Activated CD4-positive, alpha-beta T cell treated with anti-CD3 and anti-CD28 coated beads, Interleukin-2, Interleukin-4, amounts not matched to agents 100 ng/mL and 50 ng/mL, durations not matched to agents 16 hours and 8 hours (primary cell): ENCODE measurements around the gene IDH3A.
"Not testable (repeated sequence)": the region's sequence is repeated elsewhere in the genome, so short reads cannot be mapped to it uniquely, and the experiment has no call there.

Experiments used
- DNase-seq: peaks from one replicate; pipeline ENCODE4 v3.0.0-alpha.2; 2020; ENCODE audit warnings: low spot score

The IDH3A gene

DNA sequence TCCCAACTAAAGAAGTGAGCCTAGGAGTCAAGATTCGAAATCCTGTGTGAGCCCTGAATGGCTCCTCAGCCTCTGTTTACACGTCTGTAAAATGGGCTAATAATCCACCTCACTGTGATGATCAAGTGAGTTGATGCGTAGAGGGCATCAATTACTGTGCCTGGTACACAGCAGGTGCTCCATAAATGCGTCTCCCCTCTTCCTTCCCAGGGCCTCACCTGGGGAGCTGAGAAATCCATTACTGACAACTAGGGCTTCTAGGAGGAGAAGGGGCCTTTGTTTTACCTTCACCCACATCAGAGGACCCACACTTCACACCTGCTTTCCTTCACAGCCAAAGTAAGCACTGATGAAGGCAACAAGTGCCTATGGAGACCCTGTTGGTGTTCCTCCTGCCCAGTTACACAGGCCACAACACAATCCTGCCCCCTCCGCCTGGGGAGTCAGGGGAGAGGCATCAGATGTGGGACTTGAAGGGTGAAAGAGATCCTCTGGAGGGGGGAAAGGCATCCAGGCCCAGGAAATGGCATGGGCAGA lies 19.3 kb upstream of the IDH3A start:
- no peak for DNase-seq

GRCh38 chr15:78130466-78131294 lies 18.5 kb upstream of the IDH3A start:
- DNase-seq, result no peak

DNA sequence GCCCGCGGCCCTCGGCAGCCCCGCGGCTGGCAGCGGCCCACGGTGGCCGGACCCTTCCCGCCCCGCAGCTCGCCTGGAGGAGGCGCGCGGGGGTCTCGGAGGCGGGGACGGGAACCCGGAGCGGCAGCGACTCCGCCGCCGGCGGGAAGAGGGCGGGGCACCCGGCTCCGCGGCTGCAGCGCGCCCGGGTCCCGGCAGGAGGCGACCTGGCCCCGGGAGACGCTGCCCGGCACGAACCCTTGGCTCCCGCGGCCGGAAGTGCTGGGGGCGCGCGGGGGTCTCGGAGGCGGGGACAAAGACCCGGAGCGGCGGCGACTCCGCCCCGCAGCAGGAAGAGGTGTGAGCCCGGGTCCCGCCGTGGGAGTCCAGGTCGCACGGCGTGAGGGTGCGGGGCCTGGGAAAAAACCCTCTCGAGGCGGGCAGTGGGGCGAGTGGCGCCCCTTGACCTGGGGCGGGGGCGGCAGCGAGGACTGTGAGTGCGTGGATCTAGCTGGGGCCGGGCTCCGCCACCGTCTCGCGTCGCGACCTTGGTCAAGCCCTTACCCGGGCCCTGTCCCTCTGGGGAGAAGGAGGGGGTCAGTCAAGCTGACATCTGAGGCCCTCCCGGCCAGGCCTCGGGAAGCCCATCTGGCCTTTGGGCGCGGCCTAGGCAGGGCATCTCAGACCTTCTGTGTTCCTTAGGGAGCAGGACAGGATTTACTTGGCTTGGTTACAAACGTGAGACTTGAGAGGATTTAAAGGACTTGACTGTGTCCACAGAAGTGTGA lies 17.7 kb upstream of the IDH3A start, which contains the start of gene CIB2:
CIB2 (minus strand) TSS at position 151 of the 767 bp plus-strand sequence. CDS start 230 bp downstream, outside the sequence.
- DNase-seq, result peak; percentile 71

DNA sequence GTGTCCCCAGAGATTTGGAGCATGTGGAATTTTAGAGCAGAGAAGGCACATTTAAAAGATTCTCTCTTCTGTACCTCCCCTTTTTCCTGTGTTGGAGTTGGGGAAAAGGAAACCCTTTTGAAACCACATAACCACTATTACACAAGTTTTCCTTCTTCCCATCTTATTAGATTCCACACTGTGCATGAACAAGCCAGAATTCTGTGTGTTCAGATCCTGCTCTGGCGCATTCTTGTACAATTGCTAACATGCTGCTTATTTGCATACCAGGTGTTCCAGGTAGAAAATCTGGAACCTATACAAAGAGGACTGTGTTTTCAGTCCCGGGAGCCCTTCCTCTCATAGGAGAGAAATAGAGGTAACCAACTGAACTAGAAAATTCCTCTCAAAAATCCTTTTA lies 15.4 kb upstream of the IDH3A start:
- no peak for DNase-seq

GRCh38 chr15:78139578-78139977 lies 9.6 kb upstream of the IDH3A start:
- DNase-seq, result no peak

- DNase-seq, result no peak
Observed at GRCh38 chr15:78140292-78140691, 8.9 kb upstream of the IDH3A start.

DNA sequence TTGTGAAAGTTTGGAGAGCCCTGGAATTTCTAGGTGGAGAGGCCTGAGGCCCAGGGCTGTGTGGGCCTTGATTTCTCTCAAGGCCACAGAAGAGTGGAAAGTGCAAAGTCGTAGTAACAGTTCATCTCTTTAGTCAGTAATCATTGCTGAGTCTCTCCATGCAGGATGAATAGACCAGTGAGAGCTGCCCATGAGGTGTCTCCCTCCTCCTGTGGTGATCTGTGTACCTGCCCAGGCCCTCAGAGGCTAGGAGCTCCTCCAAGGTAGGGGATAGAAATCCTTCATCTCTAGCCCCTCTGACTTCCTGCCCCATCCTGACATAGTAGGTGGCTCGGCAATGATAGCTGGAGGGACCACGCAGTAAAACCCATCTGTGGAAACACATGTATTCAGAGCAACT lies 6.8 kb upstream of the IDH3A start:
- DNase-seq, result no peak

DNA sequence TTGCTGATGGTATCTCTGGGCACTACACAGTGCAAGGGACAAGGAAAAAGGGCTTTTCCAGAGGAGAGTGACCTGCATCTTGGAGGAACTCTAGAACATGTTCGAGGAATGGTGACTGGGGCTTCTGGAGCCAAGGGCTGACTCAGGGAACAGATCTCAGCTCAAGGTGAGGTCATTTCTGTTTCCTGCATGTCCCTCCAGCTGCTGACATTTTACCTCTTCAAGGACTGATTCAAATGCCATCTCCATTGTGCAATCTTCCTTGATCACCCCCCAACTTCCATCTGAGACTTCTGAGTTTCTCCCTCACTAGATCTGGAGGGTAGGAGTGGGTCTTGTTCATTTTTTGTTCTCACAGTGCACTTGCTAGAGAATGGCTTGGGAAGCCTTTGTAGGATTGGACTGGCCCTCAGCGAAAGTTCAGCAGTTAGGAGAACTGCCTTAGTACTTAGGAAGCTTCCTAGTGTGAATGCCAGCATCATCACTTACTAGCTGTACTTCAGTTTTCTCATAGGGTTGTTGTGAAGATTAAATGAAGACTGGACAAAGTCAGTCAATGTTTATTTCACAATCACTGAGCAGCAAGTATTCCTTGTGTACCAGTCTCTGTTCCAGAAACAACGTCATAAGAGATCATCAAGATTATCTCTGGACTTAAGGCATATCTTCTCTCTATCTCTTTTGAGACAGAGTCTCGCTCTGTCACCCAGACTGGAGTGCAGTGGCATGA lies 2.6 kb upstream of the IDH3A start:
- DNase-seq, result no peak

- DNase-seq, result no peak
Observed at GRCh38 chr15:78147566-78147965, 1.6 kb upstream of the IDH3A start.

- DNase-seq, result no peak
Observed at GRCh38 chr15:78148392-78149067, 632 bp upstream of the IDH3A start.

GRCh38 chr15:78149805-78150751 lies 916 bp downstream of the IDH3A start:
- DNase-seq, result no peak

- not testable (repeated sequence) for DNase-seq
Observed at GRCh38 chr15:78151075-78151474, 1.9 kb downstream of the IDH3A start.

- no peak for DNase-seq
Observed at GRCh38 chr15:78154955-78155354, 5.8 kb downstream of the IDH3A start.

- no peak for DNase-seq
Observed at GRCh38 chr15:78155355-78155939, 6.3 kb downstream of the IDH3A start.

- DNase-seq, result no peak
Observed at GRCh38 chr15:78156653-78157052, 7.5 kb downstream of the IDH3A start.

GRCh38 chr15:78157203-78157602 lies 8.0 kb downstream of the IDH3A start:
- DNase-seq, result no peak

DNA sequence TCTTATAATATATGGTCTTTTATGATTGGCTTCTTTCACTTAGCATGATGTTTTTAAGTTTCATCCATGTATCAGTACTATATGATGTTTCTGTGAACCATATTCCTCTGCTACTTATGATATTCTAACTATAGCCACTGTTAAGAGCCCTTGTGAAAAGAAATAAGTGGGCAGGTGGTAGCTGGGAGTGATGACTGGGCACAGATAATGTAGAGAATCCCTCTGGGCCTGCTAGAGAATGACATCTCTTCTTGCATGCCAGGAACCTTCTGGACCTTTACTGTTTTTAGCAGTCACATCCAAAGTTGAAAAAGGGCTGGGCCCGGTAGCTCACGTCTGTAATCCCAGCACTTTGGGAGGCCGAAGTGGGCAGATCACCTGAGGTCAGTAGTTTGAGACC lies 10.2 kb downstream of the IDH3A start:
- no peak for DNase-seq

DNA sequence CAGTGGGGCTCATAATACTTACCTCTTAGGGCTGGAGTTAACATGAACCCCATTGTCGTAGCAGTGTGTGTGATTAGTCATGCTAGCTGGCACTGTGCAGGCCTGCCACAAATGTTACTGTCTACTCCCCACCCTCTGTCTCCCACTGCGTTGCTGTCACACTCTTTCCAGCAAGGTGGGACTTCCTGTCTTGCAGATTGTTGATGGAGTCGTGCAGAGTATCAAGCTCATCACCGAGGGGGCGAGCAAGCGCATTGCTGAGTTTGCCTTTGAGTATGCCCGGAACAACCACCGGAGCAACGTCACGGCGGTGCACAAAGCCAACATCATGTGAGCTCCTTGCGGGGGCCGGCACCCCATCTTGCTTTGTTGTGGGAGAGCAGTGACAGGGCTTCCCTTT lies 12.9 kb downstream of the IDH3A start:
- no peak for DNase-seq

DNA sequence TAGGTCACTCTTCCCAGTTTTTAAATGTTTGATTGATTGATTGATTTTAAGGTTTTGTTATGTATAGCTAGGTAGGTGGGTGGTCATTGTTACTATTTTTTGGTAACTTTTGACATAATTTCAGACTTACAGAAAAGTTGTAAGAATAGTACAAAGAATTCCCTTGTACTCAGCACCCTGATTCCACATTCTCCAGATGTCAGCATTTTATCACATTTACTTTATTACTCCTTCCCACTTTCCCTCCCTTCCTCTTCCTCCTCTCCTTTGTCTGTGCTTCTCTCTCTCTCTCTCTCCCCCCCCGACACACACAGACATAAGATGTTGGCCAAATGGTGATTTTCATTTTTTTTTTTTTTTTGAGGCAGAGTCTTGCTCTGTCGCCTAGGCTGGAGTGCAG lies 14.8 kb downstream of the IDH3A start:
- no peak for DNase-seq

GRCh38 chr15:78167227-78167888 lies 18.2 kb downstream of the IDH3A start:
- DNase-seq, result peak; percentile 89
